Amniotic epithelial cell (primary cell): ENCODE measurements around the gene SEC61A2.

Source experiments
- DNase-seq: peaks from one replicate; pipeline ENCODE4 v3.0.0-alpha.2; 2010; ENCODE audit warnings: low read depth

SEC61A2 gene

GRCh38 chr10:12196531-12197211, 67.2 kb downstream of the SEC61A2 start:
- no peak for DNase-seq

GRCh38 chr10:12198156-12198555, 68.7 kb downstream of the SEC61A2 start:
- no peak for DNase-seq

- no peak for DNase-seq
These were observed 71.4 kb downstream of the SEC61A2 start for GRCh38 chr10:12200850-12201249.

GRCh38 chr10:12201543-12201942, 72.1 kb downstream of the SEC61A2 start:
- DNase-seq = peak; percentile 44

- DNase-seq = no peak
These were observed 72.7 kb downstream of the SEC61A2 start for GRCh38 chr10:12202226-12202625.

GRCh38 chr10:12205082-12205481, 75.6 kb downstream of the SEC61A2 start:
- DNase-seq = no peak

GRCh38 chr10:12207114-12207513, 77.6 kb downstream of the SEC61A2 start:
- DNase-seq = no peak

GRCh38 chr10:12208460-12208859, 79.0 kb downstream of the SEC61A2 start:
- no peak for DNase-seq

GRCh38 chr10:12212454-12212853, 83.0 kb downstream of the SEC61A2 start:
- no peak for DNase-seq

GRCh38 chr10:12213621-12214020, 84.1 kb downstream of the SEC61A2 start:
- no peak for DNase-seq

GRCh38 chr10:12214093-12214492, 84.6 kb downstream of the SEC61A2 start:
- DNase-seq = no peak

GRCh38 chr10:12214763-12215218, 85.3 kb downstream of the SEC61A2 start:
- peak; percentile 48 for DNase-seq
